ENCODE data around the gene ZDHHC12.

DNA sequence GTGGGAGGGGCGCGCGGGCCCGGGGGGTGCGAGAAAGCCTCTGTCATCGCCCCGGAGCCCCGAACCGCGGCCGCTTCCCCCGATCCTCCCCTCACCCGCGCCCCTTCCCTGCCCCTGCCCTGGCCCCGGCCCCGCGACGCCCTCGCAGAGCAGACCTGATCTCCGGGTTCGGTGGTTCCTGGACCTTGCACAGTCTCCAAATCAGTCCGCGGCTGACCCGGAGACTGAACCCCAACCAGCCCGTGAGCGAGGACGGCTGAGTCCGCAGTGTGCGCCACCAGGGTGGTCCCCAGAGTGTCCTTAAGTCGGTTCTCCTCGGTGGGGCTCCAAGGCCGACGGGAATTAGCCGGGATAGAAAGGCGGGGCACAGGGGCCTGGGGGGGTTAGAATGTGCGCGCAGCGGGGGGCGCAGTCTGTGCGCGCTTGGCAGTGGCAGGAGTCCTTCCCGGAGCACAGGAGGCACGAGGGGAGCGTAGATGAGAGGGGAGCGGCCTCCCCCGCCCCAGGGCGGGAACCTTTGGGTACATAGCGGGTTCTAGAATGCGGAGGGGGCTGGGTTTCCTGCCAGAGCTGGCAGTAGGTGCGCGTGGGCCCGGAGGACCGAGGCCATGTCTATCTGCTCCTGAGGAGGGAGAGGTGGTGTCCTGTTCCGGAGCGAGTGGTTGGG lies 20.8 kb downstream of the ZDHHC12 start:
- TF ChIP-seq YY1 (IDR thresholded peaks at IDR 0.05; ENCODE audit: insufficient read depth, insufficient read length): no peak
- TF ChIP-seq ZNF274 (IDR thresholded peaks at IDR 0.05; ENCODE audit: low read depth, low read length): no peak
- no peak for TF ChIP-seq SUZ12 (IDR thresholded peaks at IDR 0.05; ENCODE audit: extremely low read depth, insufficient read depth, insufficient read length)
